GM21381 (cell line): Measurements from ENCODE around the gene SMIM17.
"Not testable (repeated sequence)": the region's sequence is repeated elsewhere in the genome, so short reads cannot be mapped to it uniquely, and the experiment has no call there.

Experiments used
- ATAC-seq: cut with Tn5 transposase; IDR thresholded peaks from one replicate; pipeline ENCODE4 v1.9.1; 2021; ENCODE audit warnings: mild to moderate bottlenecking, moderate library complexity; ENCODE audit not compliant: unreplicated experiment

SMIM17 gene

DNA sequence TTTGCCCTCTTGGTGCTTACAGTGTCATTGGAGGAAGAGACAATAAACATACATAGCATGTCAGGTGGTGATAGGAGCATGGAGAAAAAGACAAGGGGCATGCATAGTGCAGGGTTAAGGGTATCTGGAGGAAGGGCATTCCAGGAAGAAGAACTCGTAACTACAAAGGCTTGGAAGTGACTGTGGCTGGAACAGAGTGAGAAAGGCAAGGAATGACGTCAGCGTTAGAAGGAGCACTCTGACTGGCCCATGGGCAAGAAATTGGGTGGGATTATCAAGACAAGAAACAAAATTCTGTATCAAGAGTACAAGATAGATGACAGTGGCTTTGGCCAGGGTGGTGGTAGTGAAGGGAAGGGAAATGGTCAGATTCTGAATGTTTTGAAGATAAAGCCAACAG, 11.2 kb downstream of the SMIM17 start:
- ATAC-seq = no peak

DNA sequence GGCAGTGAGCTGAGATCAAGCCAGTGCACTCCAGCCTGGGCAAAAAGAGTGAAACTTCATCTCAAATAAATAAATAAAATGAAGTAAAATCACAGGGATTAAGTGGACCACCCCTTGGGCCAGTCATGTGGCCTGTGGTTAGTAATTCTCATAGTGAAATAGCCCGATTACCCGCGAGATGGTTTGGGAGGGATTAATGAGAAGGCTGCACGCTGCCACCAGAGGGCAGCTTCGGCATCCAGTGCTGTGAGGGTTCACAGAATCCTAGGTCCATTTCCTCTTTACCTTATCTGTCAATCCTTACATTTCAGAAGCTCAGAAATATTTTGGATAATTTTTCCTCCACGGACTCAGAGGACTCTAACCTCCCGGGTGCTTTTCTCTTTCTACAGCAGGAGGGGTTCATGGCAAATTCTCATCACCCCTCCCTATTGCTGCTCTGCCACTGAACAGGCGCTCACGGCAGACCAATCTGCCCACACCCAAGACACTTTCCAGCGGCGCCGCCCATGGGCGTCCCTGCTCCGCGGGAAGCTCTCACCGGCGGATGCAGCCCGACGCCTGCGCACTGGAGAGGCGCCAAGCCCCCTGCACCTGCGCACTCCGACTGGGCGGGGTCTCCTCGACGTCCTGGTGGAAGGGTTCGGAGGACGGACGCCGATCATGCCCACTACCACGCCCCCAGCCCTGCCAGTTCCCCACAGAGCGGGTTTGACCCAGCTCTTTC, 17.6 kb downstream of the SMIM17 start:
- ATAC-seq = no peak

DNA sequence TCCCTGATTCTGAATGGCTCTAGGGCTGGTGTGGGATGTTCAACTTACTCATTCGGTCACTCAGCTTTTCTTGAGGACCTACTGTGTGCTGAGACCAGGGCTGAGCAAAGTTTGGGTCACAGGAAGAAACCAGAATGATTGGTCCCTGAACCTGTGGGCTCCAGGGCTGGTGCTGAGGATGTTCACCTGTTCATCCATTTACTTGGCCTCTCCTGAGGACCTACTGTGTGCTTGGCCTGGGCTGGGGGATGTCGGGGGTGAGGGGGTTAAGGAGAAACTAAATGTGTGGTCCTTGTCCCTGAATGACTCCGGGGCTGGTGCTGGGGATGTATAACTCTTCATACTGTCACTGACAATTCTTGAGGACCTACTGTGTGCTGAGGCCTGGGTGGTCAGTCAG, 18.3 kb downstream of the SMIM17 start:
- no peak for ATAC-seq

DNA sequence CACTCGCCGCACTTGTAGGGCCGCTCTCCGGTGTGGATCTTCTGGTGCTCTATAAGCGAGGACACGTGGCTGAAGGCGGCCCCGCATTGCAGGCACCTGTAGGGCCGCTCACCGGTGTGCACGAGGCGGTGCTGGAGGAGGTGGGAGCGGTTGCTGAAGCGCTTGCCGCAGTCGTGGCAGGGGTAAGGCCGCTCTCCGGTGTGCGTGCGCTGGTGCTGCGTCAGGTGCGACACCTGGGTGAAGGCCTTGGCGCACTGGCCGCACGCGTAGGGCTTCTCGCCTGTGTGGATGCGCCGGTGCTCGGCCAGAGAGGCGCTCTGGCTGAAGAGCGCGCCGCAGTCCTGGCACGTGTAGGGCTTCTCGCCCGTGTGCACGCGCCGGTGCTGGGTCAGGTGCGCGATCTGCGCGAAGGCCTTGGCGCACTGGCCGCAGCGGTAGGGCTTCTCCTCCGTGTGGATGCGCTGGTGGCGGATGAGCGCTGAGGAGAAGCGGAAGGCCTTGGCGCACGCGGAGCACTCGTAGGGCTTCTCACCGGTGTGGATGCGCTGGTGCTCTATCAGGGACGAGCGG, 21.1 kb downstream of the SMIM17 start:
- no peak for ATAC-seq

DNA sequence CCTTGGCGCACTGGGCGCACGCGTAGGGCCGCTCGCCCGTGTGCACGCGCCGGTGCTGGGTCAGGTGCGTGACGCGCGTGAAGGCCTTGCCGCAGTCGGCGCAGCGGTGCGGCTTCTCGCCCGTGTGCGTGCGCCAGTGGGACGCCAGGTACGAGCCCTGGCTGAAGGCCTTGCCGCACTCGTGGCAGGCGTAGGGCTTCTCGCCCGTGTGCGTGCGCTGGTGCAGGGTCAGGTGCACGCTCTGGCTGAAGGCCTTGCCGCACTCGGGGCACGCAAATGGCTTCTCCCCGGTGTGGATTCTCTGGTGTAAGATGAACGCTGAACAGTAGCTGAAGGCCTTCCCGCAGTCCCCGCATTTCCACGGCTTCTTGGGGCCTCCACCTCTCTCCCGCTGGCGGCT, 21.6 kb downstream of the SMIM17 start:
- ATAC-seq = no peak

DNA sequence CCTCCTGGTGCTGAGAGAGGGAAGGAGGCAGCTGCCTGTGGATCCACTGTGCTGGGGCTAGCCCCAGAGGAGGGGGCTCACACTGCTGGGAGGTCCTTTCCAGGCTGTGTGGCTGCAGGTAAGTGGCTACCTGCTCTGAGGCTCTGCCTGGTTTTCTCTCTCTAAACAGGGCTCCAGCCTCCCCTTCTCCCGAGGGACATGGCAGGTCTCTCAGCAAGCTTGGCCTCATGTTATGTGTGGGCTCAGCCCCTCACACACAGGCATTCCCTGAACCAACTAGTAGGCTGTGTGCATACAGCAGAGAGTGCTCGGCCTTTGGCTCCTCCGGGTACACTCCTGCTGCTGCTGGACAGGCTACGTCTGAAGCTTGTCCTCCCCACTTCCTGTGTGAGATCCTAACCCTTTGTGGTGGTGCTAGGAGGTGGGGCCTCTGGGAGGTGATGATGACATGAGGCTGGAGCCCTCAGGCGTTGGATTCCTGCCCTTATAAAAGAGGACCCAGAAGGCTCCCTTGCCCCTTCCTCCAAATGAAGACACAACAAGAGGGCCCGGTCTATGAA, 24.4 kb downstream of the SMIM17 start:
- no peak for ATAC-seq

DNA sequence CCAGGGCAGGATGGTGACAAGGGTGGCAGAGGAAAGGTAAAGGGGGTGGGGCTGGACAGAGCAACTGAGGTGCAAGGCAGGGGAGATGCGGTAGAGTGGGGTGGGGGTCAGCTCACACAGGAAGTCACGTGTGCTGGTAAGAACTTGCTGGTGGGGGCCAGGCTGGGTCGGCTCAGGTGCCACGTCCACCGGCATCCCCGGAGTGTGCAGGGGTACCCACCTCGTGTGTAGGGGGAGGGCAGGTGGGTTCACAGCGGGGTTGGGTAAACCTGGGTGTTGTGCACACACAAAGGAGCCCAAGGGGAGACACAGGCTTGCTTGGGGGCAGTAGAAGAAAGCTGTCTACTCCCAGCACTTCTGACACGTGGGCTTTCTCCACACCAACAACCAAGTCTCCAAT, 25.7 kb downstream of the SMIM17 start:
- ATAC-seq = no peak

DNA sequence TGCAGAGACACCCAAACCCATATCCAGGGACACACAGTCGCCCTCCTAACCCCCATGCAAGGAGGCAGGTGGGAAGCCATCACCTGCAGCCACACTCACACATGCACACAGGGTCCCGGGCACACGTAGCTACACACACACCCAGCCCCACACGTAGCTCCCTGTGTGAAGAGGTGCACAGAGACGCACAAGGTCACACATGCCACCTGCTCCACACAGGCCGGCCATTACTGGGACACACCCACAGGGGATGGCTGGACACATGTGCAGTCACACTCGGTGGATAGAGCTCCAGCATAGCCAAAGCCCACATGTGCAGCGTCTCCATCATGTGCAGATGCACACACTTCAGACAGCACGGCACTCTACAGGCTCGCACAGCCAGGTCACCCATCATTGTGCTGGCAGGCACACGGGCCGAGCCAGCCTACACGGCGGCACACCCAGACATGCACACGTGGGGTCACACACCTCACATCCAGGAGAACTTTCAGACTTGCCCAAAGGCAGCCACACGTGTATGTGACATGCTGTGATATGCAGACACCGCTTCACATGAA, 27.5 kb downstream of the SMIM17 start:
- ATAC-seq = no peak

DNA sequence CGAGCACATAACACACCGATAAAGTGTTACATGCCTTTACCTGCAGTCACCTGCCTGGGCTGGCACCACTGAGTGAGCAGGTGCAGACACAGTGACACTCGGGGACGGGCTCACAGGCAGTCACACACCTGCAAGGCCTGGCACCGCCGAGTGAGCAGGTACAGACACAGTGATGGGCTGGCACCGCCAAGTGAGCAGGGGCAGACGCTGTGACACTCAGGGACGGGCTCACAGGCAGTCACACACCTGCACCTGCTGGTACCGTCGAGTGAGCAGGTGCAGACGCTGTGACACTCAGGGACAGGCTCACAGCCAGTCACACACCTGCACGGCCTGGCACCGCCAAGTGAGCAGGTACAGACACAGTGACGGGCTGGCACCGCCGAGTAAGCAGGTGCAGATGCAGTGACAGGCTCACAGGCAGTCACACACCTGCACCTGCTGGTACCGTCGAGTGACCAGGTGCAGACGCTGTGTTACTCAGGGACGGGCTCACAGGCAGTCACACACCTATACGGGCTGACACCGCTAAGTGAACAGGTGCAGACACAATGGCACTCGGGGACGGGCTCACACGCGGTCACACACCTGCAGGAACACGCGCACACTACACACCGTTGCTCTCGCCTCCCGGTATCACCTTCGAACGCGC, 28.1 kb downstream of the SMIM17 start:
- no peak for ATAC-seq

DNA sequence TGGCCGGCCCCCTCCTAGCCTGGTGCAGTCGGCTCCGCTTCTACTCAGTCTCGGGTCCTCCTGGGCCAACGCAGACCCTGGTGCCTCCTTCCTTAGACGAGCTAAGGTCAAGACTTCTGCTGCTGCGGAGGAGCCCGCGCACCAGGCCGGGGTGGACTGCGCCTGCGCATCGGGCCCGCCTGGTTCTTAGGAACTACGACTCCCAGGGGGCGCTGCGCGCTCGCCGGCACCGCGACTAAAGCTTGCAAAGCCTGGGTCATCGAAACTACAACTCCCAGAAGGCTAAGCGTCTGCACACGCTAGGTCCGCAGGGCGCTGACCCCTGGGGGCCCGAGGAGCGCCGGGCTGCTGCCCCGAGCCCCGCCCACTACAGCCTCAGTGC, 28.6 kb downstream of the SMIM17 start, which contains the start of gene ZNF835:
ZNF835 (minus strand) TSS at position 145 of the 382 bp plus-strand sequence. CDS start 6,559 bp downstream, outside the sequence.
- ATAC-seq = no peak

DNA sequence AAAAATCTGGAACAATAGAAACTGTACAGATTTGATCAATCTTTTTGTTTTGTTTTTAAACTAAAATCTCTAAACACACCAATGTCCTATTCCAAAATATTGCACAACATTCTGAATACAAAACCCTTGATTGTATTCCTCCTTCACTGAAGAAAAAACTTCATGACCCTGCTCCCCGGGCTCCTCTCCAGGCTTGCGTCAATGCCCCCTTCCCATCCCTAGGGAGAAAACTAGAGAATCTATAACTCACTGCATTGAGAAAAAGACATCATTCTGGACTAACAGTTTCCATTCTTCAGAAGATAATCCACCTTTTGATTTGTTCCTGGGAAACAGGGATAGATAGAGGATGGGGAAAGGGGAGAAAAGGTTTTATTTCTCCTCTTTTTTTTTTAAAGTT, 29.7 kb downstream of the SMIM17 start:
- not testable (repeated sequence) for ATAC-seq

DNA sequence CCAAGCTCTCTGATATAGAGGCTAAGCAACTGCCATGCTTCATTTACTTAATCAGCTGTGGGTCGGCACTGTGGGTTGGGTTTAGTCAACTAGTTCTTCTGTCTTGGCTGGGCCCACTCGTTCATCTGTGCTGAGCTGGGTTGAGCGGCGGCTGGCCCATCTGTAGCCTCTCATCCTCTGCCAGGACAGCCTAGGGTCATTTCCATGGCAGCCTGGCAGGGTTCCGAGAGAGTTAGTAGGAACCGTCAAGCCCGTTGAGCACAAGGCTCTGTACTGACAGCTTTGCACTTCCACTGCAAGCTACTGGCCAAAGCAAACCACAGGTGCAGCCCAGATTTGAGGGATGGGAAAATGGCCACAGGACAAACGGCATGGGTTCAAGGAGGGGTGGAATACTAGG, 35.2 kb downstream of the SMIM17 start:
- no peak for ATAC-seq

DNA sequence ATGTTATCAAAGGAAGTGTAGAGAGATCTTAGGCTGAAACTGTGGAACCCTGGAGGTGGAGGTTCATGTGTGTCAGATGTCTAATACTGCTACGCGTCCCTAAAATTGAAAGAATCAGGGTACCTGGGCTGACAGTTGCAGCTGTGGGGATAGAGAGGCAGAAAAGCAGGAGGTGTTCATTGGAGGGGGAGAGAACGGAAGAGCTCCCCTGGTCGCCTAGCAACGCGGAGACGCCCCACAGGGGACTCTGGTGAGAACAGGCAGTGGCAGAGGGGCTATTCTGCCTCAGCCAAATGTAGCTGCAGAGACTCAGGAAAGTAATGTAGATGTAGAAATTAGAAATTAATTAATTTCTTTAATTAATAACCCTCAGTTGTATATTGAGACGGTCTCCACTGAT, 38.7 kb downstream of the SMIM17 start:
- no peak for ATAC-seq

DNA sequence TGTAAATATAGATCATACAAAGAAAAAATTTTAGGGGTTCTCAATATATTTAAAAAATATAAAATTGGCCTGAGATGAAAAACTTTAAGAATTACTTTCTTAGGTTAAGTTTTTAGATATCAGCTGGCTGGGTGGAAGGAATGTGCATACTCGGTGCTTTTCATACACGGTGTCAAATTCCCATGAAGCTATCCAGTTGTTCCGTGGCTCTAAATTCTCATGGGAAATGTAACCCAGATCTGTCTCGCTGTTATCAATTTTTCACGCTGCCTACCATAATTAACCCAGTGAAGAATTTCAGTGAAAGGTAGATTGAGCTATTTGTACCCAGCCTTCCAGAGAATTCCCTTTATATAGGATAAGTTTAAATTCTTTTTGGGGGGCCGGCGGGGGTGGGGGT, 40.2 kb downstream of the SMIM17 start:
- no peak for ATAC-seq

DNA sequence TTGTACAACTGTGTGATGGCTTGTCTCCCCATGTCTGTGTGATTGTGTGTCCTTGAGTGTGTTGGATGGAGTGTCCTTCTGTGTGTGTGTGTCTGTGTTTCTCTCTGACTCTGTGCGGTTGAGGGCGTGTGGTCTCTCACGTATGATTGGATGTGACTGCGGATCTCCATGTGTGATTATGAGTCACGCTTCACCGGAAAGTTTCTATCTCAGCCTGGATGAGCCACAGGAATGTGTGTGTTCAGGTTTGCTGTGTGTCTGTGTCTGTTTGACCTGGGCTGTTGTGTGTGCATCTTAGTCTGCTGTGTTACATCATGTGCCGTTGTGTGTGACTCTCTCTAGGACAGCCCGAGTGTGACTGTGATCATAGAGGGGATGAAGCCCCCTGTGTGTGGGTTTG, 44.1 kb downstream of the SMIM17 start:
- ATAC-seq = no peak

DNA sequence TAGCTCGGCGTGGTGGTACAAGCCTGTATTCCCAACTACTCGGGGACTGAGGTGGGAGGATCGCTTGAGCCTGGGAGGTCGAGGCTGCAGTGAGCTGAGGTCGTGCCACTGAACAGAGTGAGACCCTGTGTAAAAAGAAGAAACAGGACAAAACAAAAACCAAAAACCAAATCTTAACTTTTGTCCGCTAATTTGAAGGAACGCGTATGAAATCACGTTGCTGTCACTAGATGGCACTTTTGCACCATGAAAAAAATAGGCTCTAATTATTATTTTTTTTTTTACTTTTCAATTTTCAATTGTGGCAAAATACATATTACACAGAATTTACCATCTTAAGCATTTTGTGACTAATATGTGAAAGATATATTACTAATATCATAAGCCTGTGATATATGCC, 46.2 kb downstream of the SMIM17 start:
- no peak for ATAC-seq

DNA sequence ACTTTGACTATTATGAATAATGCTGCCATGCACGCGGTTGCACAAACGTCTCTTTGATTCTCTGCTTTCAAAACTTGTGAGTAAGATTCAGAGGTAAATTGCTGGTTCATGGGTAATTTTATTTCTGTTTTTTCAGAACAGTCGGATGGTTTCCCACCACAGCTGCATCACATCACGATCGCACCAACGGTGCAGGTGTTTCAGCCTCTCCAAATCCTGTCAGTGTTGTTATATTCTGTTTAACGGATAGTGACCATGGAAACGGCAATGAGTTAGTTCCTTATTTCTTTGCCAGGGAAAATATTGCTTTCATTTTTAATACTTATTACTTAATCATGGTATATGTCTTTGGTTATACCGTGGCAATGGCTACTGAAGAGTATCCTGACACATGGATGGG, 47.7 kb downstream of the SMIM17 start:
- no peak for ATAC-seq

DNA sequence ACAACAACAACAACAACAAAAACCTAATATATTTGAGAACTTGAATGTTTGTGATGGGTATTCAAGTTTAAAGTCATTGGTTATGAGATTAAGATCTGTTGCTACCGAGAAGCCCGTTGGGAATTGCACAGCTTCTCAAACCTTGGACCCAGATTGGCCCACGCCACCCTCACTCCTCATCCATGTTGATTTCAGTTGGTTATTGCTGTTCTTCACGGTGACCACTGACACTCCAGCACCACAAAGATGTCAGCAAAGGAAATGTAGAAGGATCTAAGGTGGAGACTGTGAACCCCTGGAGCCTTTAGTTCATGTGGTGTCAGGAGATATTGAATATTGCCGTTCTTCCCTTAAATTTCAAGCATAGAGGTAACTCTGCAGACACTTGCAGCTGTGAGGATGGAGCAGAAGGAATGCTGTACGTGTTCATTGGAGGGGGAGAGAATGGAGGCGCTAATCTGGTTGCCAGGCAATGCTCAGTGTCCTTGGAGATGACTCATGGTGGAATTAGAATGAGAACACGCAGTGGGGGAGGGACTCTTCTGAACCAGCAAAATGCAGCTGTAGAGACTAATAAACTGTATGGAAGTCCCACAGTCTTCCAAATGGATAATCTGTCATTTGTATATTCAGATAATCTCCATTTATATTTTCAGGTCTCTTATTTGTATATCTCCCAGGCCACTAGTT, 49.4 kb downstream of the SMIM17 start:
- ATAC-seq = no peak

DNA sequence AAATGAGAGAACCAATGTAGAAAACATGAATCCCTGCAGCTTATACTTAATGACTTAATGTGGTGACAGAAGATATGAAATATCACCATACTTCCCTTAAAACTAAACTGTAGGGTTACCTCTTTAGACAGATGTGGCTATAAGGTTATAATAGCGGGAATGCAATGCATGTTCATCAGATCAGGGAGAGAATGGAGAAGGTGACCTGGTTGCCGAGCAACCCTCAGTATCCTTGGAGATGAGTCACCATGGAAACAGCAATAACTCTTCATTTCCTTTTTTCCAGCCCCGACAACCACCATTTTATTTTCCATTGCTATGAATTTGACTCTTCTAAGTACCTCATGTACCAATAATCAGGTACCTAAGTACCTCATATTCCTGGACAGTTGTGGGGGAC, 56.6 kb downstream of the SMIM17 start:
- ATAC-seq = no peak

DNA sequence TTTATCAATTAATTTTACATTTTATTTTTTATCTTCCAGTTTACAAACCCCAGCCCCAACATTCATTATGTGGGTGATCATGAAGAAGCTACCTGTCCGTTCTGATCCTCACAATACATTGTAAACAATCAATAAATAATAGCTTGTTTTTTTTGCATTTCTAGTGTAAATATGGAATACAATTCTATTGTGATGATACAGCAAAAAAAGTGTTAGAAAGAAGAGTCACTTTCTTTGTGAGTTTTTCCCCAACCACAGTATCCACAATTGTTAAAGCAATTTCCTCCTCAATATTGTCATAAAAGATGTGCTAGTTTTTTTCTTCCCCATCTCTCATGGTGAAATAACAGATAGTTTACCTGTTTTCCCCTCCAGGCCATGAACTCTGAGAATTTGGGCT, 58.9 kb downstream of the SMIM17 start:
- ATAC-seq = no peak

DNA sequence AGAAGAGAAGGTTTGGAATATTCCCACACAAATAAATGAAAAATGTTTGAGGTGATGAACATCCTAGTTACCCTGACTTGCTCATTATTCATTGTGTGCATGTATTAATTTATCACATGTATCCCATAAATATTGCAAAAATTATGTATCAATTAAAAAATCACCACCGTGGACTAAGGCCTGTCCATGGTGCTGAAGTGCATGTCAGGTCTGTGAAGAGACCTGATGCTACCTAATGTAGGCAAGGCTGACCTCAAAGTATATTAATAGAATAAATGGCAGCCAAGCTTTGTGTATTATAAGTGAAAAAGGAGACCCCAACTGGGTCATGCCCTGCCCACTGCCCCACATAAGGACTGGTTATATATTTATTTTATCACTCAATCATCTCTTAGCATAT, 63.0 kb downstream of the SMIM17 start:
- ATAC-seq = no peak
